Cardiac fibroblast (primary cell): ENCODE results near the gene GPATCH2.
"Not testable (repeated sequence)": the region's sequence is repeated elsewhere in the genome, so short reads cannot be mapped to it uniquely, and the experiment has no call there.

Source experiments
- DNase-seq, 2 donors: peaks; one replicate each; pipeline versions ENCODE4 v3.0.0 to v3.0.0-alpha.2; 2010; ENCODE audit warnings: low read depth in 2 of 2
- H3K4me3 ChIP-seq, 2 donors: replicated peaks in 1 of 2; 1 replicate in 1 of 2; 2 replicates in 1 of 2; pipeline ENCODE4 v1.5.1; 2011; ENCODE audit warnings: low read depth in 2 of 2, low read length in 2 of 2, mild to moderate bottlenecking in 2 of 2, moderate library complexity in 1 of 2
- CTCF ChIP-seq: IDR thresholded peaks from one replicate; pipeline ENCODE4 v1.5.1; 2011; ENCODE audit warnings: low read depth, mild to moderate bottlenecking, low read length, inconsistent platforms

GPATCH2 gene

DNA sequence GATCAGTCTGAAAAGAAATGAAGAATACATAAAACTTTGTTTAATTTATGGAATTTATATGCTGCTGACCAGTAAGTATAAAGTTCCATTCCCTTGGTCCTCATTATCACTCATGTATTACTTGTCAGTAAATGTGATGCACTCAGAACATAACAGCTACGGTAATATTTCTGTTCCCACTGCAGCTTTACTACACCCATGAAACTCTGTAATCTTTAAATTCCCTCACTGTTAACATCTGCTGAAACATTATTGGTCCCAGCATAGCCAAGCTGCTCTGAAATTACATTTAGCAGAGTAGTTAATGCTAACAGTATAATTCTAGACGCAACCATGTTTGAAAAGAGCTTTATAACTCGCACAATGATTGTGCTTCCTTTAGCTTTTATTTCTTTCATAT, 238.4 kb downstream of the GPATCH2 start:
- H3K4me3 ChIP-seq, result no peak overlapping the region
- no peak for TF ChIP-seq CTCF
- no peak for DNase-seq

GRCh38 chr1:217389895-217390294, 241.0 kb downstream of the GPATCH2 start:
- no peak for DNase-seq
- TF ChIP-seq CTCF, result no peak
- H3K4me3 ChIP-seq, result no peak overlapping the region

GRCh38 chr1:217388522-217389065, 242.3 kb downstream of the GPATCH2 start:
- no peak overlapping the region for H3K4me3 ChIP-seq
- TF ChIP-seq CTCF, result no peak
- no peak for DNase-seq

DNA sequence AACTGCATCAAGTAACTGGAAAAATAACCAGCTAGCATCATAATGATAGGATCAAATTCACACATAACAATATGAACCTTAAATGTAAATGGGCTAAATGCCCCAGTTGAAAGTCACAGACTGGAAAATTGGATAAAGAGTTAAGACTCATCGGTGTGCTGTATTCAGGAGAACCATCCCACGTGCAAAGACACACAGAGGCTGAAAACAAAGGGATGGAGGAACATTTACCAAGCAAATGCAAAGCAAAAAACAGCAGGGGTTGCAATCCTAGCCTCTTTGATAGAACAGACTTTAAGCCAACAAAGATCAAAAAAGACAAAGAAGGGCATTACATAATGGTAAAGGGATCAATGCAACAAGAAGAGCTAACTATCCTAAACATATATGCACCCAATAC, 249.1 kb downstream of the GPATCH2 start:
- not testable (repeated sequence) for DNase-seq, H3K4me3 ChIP-seq

DNA sequence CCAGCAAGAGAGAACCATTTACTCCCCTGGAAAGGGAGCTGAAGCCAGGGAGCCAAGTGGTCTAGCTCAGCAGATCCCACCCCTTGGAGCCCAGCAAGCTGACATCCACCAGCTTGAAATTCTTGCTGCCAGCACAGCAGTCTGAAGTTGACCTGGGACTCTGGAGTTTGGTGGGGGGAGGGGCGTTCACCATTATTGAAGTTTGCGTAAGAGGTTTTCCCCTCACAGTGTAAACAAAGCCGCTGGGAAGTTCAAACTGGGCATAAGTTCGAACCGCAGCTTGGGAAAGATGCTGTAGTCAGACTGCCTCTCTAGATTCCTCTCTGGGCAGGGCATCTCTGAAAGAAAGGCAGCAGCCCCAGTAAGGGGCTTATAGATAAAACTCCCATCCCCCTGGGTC, 251.1 kb downstream of the GPATCH2 start:
- H3K4me3 ChIP-seq, DNase-seq: not testable (repeated sequence)

- no peak overlapping the region for H3K4me3 ChIP-seq
- TF ChIP-seq CTCF, result no peak
- DNase-seq, result no peak
Observed at GRCh38 chr1:217379336-217379735, 251.6 kb downstream of the GPATCH2 start.
